Cardiac fibroblast (primary cell): Measurements from ENCODE around the gene C1orf74.

Experiments
- DNase-seq, 2 donors: peaks; one replicate each; pipeline versions ENCODE4 v3.0.0 to v3.0.0-alpha.2; 2010; ENCODE audit warnings: low read depth in 2 of 2
- H3K4me3 ChIP-seq, 2 donors: replicated peaks in 1 of 2; 1 replicate in 1 of 2; 2 replicates in 1 of 2; pipeline ENCODE4 v1.5.1; 2011; ENCODE audit warnings: low read depth in 2 of 2, low read length in 2 of 2, mild to moderate bottlenecking in 2 of 2, moderate library complexity in 1 of 2
- CTCF ChIP-seq: IDR thresholded peaks from one replicate; pipeline ENCODE4 v1.5.1; 2011; ENCODE audit warnings: low read depth, mild to moderate bottlenecking, low read length, inconsistent platforms

The C1orf74 gene

DNA sequence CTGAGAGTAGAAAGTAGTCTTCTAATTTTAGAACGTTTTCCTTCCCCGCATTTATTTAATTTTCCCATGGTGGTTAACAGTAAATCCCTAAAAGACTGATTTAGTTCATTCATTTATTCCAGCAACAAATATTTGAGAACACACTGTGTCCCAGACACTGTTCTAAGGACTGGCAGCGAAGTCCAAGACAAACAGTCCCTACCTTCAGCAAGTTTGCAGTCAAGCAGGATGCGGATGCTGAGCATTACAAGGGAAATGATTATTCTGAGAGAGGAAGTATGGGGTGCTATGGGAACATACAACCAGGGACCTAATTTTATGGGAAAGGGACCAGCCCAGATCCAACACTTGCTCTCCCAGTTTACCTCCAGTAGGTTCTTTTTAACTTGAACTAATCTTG is 1.2 kb upstream of the C1orf74 start:
- no peak overlapping the region for H3K4me3 ChIP-seq
- no peak for DNase-seq
- no peak for TF ChIP-seq CTCF

DNA sequence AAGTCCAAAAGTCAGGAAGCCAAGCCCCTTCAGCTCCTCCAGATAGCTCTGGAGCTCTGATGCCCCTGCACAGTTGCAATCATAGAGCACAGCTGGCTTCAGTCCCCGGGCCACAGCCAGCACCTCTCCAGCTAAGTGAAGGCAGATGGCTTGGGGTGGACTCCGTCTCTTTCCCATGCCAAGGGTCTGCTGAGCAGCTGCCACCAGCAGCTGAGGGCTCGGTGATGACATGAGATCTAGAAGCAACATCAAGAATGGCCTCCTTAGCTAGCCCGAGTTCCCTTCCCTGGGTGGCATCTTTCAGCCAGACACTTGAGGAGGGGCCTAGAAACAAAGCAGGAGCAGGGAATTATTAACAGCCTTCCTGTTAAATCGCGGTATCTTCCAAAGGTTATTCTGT is 973 bp downstream of the C1orf74 start:
- peak overlapping the region in 1 of 2 donors; percentile 87 for H3K4me3 ChIP-seq
- DNase-seq = no peak
- TF ChIP-seq CTCF = no peak

GRCh38 chr1:209780268-209780667 is 4.1 kb downstream of the C1orf74 start:
- DNase-seq = no peak
- no peak overlapping the region for H3K4me3 ChIP-seq
- TF ChIP-seq CTCF = no peak

DNA sequence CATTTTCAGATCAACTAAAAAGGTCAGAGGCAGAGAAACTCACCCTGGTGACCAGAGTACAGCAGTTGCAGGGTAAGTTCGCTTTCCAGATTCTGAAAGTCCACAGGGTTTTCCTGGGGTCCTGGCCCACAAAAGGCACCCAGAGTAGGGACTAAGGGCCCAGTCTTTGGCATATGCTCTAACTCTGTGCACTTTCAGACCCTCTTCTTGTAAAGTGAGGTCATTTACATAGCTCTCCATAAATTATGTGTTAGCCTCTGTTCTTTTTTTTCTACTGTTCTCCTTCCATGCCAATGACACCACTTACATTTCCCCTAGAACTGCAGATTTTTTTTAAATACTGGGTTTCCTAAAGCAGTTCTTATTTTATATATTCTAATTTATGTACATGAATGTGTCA is 6.3 kb downstream of the C1orf74 start:
- no peak for TF ChIP-seq CTCF
- H3K4me3 ChIP-seq = no peak overlapping the region
- DNase-seq = no peak

DNA sequence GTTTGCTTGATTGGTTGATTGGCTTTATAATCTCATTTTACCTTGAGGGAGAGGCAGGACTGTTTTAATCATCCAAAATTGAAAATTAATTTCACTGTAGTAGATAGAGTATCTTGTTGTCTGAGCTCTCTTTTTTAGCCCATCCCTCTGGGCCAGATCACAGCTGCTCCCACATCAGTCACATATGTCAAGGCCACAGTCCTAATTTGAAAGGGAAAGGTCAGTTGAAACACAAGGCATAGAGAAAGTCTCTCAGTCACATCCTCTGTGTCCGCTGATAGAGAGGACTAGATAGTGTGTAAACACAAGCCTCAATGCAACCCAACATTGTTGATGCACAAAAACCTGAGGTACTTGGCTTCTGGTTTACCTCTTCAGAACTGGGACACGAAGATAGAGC is 6.8 kb downstream of the C1orf74 start:
- DNase-seq = no peak
- TF ChIP-seq CTCF = no peak
- no peak overlapping the region for H3K4me3 ChIP-seq

DNA sequence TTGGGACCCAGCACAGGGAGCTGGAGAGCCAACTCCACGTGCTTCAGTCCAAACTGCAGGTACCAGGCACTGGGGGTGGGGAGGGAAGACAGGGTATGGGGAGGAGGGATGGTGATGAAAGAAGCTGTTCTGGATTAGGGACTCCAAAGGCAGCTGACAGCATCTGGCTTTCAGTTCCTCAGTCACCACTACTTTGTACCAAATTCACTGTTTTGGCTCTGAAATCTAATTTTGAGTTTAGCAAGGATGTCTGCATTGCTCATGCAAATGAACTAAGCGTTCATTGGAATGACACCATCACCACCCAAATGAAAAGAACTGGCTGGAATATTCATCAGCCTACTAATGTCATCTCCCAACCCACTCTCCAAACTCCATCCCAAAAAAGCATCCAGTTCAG is 8.7 kb downstream of the C1orf74 start:
- no peak for TF ChIP-seq CTCF
- no peak overlapping the region for H3K4me3 ChIP-seq
- DNase-seq = no peak

DNA sequence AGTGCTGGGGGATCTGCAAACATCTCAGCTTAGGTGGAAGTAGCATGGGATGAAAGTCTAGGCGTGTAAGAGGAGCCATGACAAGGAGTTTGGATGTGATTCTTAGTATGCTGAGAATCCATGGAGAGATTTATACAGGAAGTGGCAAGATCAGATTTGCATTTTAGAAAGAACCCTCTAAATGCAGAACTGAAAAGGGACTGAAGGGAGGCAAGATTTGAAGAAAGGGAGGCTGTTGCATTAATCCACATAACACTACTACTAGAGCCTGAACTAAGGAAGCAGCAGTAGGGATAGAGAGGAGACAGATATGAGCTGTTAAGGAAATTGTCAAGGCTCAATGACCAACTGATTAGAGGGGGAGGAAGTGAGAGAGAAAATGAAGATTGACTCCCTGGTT is 9.8 kb downstream of the C1orf74 start:
- no peak for TF ChIP-seq CTCF
- H3K4me3 ChIP-seq = no peak overlapping the region
- DNase-seq = no peak
